ENCODE data around the gene INCA1.

DNA sequence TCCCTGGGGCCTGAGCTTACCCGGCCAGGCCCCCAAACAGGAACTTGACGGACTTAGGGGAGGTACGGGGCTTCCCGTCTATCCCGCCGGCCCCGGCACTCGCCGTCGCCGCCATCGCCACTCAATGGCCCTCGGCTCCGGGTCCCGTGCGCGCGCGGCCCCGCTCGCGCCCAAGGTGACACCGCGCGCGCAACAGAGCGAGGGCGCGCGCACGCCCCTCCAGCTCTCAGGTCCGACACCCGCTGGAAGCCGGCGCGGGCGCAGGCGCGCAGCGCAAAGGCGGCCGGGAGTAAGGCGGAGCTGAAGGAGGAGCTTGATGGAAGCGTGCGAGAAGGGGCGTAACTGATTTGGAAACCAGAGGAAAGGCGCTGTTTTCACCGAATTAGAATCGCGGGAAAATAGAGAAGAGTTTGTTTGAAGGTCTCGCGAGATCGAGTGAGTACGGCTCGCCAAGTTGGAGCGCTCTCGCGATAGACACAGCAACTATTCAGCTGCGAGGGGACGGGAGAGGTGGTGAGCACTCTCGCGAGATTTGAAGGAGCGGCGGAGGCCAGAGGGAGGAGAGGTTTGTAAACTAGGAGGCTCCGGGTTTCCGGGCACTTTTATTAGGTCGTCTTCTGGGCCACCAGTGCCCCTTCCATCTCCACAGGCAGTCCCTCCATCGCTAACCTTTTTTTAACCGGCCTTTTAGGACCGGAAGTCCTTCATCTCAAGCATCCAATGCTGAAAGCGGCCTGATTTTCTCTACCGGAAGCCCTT, 57.3 kb downstream of the INCA1 start, which contains the start of the genes RNF167 and SLC25A11:
- TF ChIP-seq POLR2A (IDR thresholded peaks at IDR 0.05; ENCODE audit: low read length): peak; percentile 88
- no peak for TF ChIP-seq GATA1 (IDR thresholded peaks at IDR 0.05; ENCODE audit: low read depth, low read length)

All from erythroblast (primary cell).